Muscle layer of duodenum (tissue), 2 donors: ENCODE results near the gene U2AF2.
A peak's percentile ranks its signal among the peaks of the same experiment; 100 is the strongest.

Experiments used
- H3K27ac ChIP-seq: one replicate; pipeline ENCODE4 v1.7.0; 2013; ENCODE audit warnings: mild to moderate bottlenecking, low read length
- H3K27me3 ChIP-seq: one replicate; pipeline ENCODE4 v1.7.0; 2013; ENCODE audit warnings: low read depth, mild to moderate bottlenecking, control low read depth, low read length
- H3K36me3 ChIP-seq, 2 donors: one replicate each; pipeline ENCODE4 v1.7.0; 2013; ENCODE audit warnings: low read length in 2 of 2, control low read depth in 1 of 2, mild to moderate bottlenecking in 1 of 2; ENCODE audit not compliant: insufficient read depth in 2 of 2, control insufficient read depth in 1 of 2
- H3K4me1 ChIP-seq, 2 donors: one replicate each; pipeline ENCODE4 v1.7.0; 2013; ENCODE audit warnings: low read length in 2 of 2, mild to moderate bottlenecking in 2 of 2, control low read depth in 1 of 2, moderate library complexity in 1 of 2; ENCODE audit not compliant: insufficient read depth in 2 of 2, control insufficient read depth in 1 of 2
- H3K4me3 ChIP-seq, 2 donors: one replicate each; pipeline ENCODE4 v1.7.0; 2013; ENCODE audit warnings: low read length in 2 of 2, low read depth in 1 of 2, mild to moderate bottlenecking in 1 of 2
- H3K9me3 ChIP-seq, 2 donors: one replicate each; pipeline ENCODE4 v1.7.0; 2013; ENCODE audit warnings: low read length in 2 of 2, control low read depth in 1 of 2, mild to moderate bottlenecking in 1 of 2; ENCODE audit not compliant: control insufficient read depth in 1 of 2
- donor health status: healthy.

U2AF2 gene

DNA sequence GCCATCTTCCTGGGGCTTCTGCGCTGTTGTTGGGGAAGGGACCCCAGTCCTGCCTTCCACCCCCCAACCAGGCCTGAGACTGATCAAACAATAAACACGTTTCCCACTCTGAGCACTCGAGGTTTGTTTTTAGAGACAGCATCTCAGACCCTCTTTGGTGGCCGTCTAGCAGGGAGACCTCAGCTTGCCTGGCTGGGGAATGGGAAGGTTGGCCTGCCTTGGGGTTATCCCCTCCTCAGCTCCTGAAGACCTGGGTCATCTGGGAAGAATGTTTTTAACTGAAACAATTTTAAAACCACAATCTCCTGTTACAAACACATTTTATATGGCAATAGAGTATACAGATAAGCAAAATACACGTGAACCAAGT, 9.3 kb upstream of the U2AF2 start:
- Histone ChIP-seq H3K36me3 (peaks cover 4 to 14% of the 10 kb centered on the region in 2 donors), H3K27ac (no peak overlapping the region), H3K4me1 (peaks cover 5 to 62% of the 10 kb centered on the region in 2 donors), H3K27me3 (no peaks in the 10 kb centered on the region), H3K4me3 (no peak overlapping the region), H3K9me3 (no peaks in the 10 kb centered on the region)

DNA sequence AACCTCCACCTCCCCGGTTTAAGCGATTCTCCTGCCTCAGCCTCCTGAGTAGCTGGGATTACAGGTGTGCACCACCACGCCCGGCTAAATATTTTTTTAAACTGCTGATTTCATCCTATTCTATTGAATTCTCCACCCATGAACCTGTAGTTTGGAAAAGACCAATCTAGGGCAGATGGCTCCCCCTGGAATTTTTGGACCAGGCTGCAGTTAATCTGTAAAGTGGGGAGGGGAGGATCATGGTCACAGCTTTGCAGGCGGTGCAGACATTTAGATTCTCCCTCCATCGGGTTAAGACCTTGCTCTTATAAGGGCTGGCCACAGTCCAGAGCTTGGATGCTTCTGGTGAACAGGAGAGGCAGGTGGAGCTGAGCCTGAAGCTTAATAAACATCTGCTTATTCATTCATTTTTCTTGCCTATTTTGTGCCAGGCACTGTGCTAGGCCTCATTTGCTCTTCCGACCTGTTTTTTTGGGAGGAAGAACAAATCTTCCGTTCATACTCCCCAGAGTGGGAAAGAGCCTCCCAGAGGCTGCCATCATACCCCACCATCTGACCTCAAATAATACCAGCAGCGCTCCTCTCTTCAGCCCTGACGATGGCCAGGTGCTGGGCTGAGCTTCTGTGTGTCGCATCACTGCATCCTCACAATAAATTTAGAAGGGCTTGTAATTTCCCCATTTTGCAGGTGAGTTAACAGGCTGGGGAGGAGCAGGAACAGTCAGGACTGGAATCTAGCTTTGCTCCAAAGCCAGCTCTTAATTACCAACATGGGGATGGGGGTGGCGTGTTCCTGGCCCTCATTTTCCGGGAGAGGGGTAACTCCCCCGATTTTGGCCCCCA, 7.7 kb upstream of the U2AF2 start:
- H3K4me1 ChIP-seq, result peaks cover 5 to 53% of the 10 kb centered on the region in 2 donors
- H3K36me3 ChIP-seq, result peaks cover 4 to 14% of the 10 kb centered on the region in 2 donors
- peak overlapping the region; percentile 51 for H3K27ac ChIP-seq
- H3K4me3 ChIP-seq, result peak overlapping the region; percentile 67 to 88
- H3K9me3 ChIP-seq, result no peaks in the 10 kb centered on the region
- H3K27me3 ChIP-seq, result no peaks in the 10 kb centered on the region

DNA sequence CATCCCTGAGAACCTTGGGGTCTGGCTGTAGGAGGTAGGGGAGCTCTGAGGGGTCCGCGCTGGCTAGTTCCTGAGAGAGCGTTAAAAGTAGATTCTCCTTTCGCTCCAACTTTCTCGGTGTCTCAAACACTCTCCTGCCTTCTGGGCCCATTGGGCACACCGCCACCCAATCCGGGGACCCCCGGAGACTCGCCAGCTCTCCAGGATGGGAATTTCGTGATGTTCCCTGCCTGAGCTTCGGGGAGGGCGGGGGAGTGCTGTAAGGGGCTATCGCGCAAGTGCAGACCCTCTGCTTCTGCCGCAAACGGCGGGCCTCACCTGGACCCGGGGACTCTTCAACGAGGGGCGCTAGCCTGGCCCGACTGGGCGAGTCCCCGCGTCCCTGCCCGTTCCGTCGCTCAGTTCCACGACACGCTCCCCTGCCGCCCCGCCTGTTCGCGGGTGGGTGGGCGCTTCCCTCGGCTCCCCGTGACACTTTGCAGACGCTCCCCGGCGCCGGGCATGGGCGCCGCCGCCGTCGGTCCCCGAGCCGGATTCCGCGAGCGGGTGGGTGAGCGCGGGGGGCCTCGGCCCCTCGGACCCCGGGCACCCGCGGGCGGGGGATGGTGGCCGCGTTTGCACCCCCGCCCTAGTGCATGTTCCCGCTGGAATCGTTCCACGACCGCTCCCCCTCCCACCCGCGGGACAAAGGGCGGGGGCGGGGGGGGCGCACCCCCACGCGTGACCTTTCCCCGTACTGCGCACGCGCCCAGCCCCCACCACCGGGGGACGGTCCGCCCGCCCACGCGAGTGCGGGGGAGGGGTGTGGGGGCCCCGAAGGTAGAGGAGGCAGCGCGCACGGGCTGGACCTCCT, 6.9 kb upstream of the U2AF2 start, which contains the start of gene CCDC106:
CCDC106 (plus strand) TSS at position 481 of the 853 bp plus-strand sequence. CDS start 835 bp downstream, outside the sequence.
- H3K4me1 ChIP-seq, result peaks cover 5 to 46% of the 10 kb centered on the region in 2 donors
- no peaks in the 10 kb centered on the region for H3K27me3 ChIP-seq
- H3K27ac ChIP-seq, result peak within 1 kb of the TSS; percentile 51
- H3K4me3 ChIP-seq, result peak within 1 kb of the TSS; percentile 67 to 88
- peaks cover 4 to 14% of the 10 kb centered on the region in 2 donors for H3K36me3 ChIP-seq
- H3K9me3 ChIP-seq, result no peaks in the 10 kb centered on the region

DNA sequence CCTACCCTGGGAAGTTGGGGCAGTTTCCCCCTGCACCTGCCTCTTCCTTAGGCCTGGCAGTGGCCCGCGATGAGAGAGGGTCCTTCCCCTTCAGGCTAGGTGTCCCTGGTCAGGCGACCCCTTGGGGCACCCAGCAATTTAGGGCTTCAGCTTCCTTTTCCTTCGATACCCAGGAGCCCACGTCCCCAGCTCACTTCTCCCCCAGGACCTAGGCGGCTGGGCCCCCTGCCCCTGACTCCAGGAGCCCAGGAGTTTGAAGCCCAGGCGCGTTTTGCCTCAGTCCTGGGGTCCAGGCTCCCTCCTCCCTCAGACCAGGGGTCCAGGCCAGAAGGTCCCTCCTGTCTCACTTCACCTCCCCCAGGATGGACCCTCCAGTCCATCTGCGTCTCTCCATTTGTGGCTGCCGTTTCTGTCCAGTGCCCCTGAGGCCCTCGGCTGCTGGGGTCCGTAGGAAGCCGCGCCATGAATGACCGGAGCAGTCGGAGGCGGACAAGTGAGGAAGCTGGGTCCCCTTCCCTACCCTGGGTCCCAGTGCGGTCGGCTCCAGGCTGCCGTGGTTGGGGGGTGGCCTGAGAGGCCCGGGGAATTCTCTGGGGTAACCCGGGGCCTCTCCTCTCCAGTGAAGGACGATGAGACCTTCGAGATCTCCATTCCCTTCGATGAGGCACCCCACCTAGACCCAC, 6.1 kb upstream of the U2AF2 start:
- Histone ChIP-seq H3K27ac (peak overlapping the region; percentile 45), H3K27me3 (no peaks in the 10 kb centered on the region), H3K9me3 (no peaks in the 10 kb centered on the region), H3K36me3 (peaks cover 4 to 14% of the 10 kb centered on the region in 2 donors), H3K4me3 (peak overlapping the region; percentile 67 to 88), H3K4me1 (peaks cover 5 to 45% of the 10 kb centered on the region in 2 donors)

DNA sequence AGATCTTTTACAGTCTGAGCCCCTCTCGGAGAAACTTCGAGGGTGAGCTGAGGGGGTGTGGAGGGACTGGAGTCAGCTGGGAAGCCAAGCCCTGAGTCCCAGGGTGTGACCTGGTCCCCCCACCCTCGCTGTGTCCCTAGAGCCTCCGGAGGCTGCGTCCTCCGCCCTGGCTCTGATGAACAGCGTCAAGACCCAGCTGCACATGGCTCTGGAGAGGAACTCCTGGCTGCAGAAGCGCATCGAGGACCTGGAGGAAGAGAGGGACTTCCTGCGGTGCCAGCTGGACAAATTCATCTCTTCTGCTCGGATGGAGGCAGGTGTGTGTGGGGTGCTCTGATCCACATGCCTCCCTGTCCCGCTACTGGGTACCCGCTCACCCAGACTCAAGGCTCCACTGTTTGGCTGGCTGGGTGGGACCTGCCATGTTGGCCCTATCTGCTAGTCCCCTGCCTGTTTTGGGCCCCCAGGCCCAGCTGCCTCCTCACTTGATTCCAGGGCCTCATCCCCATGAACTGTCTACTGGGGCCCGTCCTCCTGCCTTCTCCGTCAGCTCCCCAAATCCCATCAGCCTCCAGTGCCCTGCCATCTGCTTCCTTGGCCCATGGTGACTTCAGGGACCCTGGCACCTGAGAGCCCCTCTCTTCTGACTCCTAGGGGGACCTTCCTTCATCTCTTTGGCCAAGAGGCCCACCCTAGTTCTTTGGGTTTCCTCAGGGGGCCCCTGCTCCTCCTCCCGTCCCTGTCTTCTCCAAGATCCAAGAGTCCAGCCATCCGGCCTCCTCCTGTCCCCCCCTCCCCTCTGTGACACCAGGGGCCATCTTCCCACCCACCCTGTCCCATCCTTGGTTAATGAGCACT, 5.3 kb upstream of the U2AF2 start:
- H3K27me3 ChIP-seq, result no peaks in the 10 kb centered on the region
- no peak overlapping the region for H3K27ac ChIP-seq
- no peaks in the 10 kb centered on the region for H3K9me3 ChIP-seq
- H3K4me3 ChIP-seq, result peak overlapping the region; percentile 67 to 88
- H3K36me3 ChIP-seq, result peaks cover 4 to 20% of the 10 kb centered on the region in 2 donors
- H3K4me1 ChIP-seq, result peaks cover 5 to 38% of the 10 kb centered on the region in 2 donors

DNA sequence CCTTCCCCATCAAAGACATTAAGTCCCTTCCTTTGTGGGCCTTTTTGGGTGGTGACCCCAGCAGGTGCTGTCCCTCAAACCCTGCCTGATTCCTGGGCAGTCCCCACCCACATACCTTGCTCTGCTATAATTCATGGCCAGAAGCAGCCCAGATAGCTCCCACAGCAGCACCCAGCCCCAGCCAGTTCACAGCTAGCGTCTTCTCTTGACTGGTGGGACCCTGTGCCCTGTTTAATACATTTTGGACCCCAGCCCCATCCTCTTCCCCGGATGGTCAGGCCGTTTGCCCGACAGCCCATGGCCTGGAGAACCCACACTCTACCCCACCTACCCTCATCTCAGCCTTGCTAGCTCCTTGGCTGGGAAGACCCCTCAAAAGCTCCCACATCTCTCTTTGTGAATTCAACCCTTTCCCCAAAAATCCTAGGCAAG, 4.7 kb upstream of the U2AF2 start:
- H3K9me3 ChIP-seq, result no peaks in the 10 kb centered on the region
- H3K4me3 ChIP-seq, result no peak overlapping the region
- no peak overlapping the region for H3K27ac ChIP-seq
- peaks cover 3 to 18% of the 10 kb centered on the region in 2 donors for H3K36me3 ChIP-seq
- peaks cover 5 to 33% of the 10 kb centered on the region in 2 donors for H3K4me1 ChIP-seq
- H3K27me3 ChIP-seq, result no peaks in the 10 kb centered on the region

DNA sequence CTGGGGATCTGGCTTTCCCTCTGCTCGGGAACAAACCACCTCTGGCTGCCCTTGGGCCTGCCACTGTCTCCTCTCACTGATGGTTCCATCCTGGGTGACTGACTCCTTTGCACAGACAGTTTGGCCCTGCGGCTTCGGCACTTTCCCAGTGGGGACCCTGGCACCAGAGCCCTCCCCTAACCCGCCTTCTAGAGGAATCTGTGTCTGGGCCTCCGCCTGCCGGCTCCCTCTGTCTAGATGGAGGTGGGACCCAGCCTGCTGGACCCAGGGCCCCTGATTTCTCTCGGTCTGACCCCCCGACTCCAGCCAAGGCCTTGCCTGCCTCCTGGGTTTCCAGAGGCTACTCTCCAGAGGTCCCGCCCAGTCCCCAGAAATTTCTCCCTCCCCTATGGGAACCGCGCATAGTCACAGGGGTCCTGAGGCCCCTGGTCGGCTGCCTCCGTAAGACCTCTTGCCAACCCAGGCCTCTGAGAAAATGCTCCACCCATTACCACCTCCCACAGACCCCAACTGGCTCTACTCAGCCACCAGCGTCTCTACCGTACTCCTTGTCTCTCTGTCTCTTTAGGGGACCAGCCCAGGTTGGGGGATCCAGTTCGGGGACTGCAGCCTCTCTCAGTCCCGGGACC, 4.1 kb upstream of the U2AF2 start:
- no peak overlapping the region for H3K27ac ChIP-seq
- no peaks in the 10 kb centered on the region for H3K9me3 ChIP-seq
- peaks cover 0 to 15% of the 10 kb centered on the region in 2 donors for H3K36me3 ChIP-seq
- no peak overlapping the region for H3K4me3 ChIP-seq
- no peaks in the 10 kb centered on the region for H3K27me3 ChIP-seq
- peaks cover 5 to 33% of the 10 kb centered on the region in 2 donors for H3K4me1 ChIP-seq

DNA sequence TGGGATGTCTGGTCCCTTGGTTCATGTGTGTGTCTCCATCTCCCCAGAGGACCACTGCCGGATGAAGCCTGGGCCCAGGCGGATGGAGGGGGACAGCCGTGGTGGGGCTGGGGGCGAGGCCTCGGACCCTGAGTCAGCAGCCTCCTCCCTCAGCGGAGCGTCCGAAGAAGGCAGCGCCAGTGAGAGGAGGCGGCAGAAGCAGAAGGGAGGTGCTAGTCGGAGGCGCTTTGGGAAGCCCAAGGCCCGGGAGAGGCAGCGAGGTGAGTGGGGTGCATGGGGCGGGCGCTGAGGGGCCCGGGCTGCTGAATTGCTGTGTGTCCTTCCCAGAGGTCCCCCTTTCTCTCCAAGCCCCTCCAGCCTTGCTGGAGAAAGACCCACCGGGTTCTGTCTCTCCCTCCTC, 3.6 kb upstream of the U2AF2 start:
- Histone ChIP-seq H3K27ac (no peak overlapping the region), H3K4me1 (peaks cover 10 to 38% of the 10 kb centered on the region in 2 donors), H3K36me3 (peaks cover 0 to 13% of the 10 kb centered on the region in 2 donors), H3K9me3 (no peaks in the 10 kb centered on the region), H3K27me3 (no peaks in the 10 kb centered on the region), H3K4me3 (no peak overlapping the region)

DNA sequence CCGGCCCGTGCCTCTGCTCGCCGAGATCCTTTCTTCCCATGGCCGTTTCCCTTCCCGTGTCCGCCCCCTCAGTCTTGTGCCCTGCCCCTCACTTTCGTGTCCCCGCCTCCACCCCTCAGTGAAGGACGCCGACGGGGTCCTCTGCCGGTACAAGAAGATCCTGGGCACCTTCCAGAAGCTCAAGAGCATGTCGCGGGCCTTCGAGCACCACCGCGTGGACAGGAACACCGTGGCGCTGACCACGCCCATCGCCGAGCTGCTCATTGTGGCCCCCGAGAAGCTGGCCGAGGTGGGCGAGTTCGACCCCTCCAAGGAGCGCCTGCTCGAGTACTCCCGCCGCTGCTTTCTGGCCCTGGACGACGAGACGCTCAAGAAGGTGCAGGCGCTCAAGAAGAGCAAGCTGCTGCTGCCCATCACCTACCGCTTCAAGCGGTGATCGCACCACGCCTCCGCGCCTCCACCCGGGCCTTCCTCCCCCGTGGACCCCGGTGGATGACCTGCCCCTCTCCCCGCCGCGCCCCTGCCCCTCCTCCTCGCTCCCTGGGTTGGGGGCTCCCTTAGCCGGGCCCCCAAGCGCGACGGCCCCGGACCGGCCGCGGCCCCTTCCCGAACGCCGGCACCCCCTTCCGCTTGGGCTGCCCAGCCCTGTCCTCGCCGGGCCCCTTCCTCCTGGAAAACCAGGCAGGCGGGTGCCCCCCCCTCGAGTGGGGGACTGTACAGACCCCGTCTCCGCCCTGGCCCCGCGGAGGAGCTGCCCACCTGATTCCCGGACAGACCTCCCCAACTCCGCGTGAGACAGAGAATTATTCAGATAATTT, 2.3 kb upstream of the U2AF2 start:
- Histone ChIP-seq H3K27ac (no peak overlapping the region), H3K4me3 (no peak overlapping the region), H3K36me3 (peaks cover 0 to 13% of the 10 kb centered on the region in 2 donors), H3K9me3 (no peaks in the 10 kb centered on the region), H3K4me1 (peaks cover 16 to 43% of the 10 kb centered on the region in 2 donors), H3K27me3 (no peaks in the 10 kb centered on the region)
